Loucy (cell line): ENCODE measurements around the gene CDK5.

ENCODE experiments used
- EZH2phosphoT487 ChIP-seq: fragments of 200-600 bp; IDR thresholded peaks from 2 replicates; pipeline ENCODE4 v1.6.1; 2018; ENCODE audit warnings: antibody characterized with exemption, mild to moderate bottlenecking, moderate library complexity, borderline replicate concordance
- TF ChIP-seq, protein P1 (sequence below): fragments of 200-600 bp; sonication (generic); conservative IDR thresholded peaks from 2 replicates; pipeline ENCODE4 v1.5.1; 2014; ENCODE audit warnings: mild to moderate bottlenecking, antibody characterized with exemption, low read length

DNA sequence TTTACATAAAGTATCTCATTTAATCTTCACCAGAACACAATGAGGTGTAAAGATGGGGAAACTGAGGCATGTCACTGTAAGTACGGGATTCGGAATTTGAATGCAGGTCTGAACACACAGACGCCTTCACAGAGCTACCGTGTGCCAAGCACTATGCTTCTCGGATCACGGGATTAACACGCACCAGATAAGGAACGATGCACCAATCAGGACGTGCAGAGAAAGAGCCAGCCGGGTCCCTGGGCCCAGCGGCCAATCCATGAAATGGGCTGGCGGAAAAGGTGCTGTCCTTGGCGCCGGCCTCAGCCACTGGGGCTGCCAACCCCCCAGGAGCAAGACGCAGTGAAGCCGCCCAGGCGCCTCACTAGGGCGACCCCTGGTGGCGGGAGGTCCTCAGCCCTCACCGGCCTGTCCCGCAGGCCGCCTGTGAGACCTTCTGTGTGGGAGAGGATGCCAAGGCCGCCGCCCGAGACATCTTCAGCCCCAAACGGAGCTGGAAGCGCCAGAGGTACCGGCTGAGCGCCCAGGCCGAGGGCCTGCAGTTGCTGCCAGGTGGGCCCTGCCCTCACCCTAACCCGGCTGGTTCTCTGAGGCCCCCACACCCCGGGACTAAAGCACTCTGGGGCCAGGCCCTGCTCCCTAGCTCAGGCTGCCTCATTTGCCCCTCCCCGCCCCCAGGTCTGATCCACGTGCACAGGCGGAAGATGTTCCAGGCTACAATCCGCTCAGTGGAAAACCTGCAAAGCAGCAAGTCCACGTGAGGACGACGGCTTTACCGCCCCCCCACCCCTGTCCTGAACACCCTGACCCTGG lies 49.0 kb downstream of the CDK5 start:
- TF ChIP-seq, protein P1, sequence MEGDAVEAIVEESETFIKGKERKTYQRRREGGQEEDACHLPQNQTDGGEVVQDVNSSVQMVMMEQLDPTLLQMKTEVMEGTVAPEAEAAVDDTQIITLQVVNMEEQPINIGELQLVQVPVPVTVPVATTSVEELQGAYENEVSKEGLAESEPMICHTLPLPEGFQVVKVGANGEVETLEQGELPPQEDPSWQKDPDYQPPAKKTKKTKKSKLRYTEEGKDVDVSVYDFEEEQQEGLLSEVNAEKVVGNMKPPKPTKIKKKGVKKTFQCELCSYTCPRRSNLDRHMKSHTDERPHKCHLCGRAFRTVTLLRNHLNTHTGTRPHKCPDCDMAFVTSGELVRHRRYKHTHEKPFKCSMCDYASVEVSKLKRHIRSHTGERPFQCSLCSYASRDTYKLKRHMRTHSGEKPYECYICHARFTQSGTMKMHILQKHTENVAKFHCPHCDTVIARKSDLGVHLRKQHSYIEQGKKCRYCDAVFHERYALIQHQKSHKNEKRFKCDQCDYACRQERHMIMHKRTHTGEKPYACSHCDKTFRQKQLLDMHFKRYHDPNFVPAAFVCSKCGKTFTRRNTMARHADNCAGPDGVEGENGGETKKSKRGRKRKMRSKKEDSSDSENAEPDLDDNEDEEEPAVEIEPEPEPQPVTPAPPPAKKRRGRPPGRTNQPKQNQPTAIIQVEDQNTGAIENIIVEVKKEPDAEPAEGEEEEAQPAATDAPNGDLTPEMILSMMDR, result peak; percentile 72
- TF ChIP-seq EZH2phosphoT487, result no peak
